Stimulated activated naive CD8-positive, alpha-beta T cell treated with anti-CD3 and anti-CD28 coated beads, Interleukin-15, amount 100 ng/mL, for 72 hours (primary cell): ENCODE data around the gene EIF3M.
"Not testable (repeated sequence)": the region's sequence is repeated elsewhere in the genome, so short reads cannot be mapped to it uniquely, and the experiment has no call there.

Source experiments
- ATAC-seq: fragments of 150-1000 bp; cut with Tn5 transposase; 2 replicates; pipeline ENCODE4 v1.10.0; 2021; ENCODE audit warnings: mild to moderate bottlenecking, moderate library complexity
- DNase-seq, 2 donors: peaks; one replicate each; pipeline ENCODE4 v3.0.0; 2021 to 2022
- H3K27ac Mint-ChIP-seq, 2 donors: one replicate each; pipeline ENCODE4 v1.8.0; 2022; ENCODE audit warnings: mild to moderate bottlenecking in 2 of 2, mixed read lengths in 2 of 2, moderate library complexity in 2 of 2
- H3K27me3 Mint-ChIP-seq: one replicate; pipeline ENCODE4 v1.8.0; 2022; ENCODE audit warnings: mixed read lengths
- H3K4me1 Mint-ChIP-seq: one replicate; pipeline ENCODE4 v1.8.0; 2022; ENCODE audit warnings: mild to moderate bottlenecking, mixed read lengths
- H3K4me3 Mint-ChIP-seq, 2 donors: one replicate each; pipeline ENCODE4 v1.8.0; 2022; ENCODE audit warnings: mild to moderate bottlenecking in 2 of 2, mixed read lengths in 2 of 2, moderate library complexity in 1 of 2
- H3K9me3 Mint-ChIP-seq, 2 donors: one replicate each; pipeline ENCODE4 v1.8.0; 2022; ENCODE audit warnings: mixed read lengths in 2 of 2

Gene EIF3M

DNA sequence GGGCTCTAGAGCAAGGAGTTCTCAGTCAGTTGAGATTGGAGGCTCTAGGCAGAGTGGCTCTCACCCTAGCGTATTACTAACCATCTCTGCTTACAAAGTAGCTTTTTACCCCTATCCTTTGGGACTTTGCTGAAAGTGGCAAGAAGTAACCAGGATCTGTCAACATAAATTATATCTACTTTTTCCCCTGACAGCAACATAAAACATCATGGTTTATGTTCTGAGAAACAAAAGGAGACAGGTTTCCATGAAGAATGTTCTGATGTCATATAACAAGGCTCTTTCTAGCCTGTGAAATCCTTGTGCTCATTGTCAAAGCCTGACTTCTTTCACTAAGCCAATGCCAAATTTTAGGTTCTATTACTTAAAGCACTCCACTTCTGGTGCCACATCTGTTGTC, 7.2 kb upstream of the EIF3M start:
- Mint-ChIP-seq H3K27ac (no peak overlapping the region), H3K4me1 (peaks cover 7% of the 10 kb centered on the region), H3K4me3 (no peak overlapping the region), H3K27me3 (peaks cover 7% of the 10 kb centered on the region), H3K9me3 (no peaks in the 10 kb centered on the region)
- no peak for DNase-seq
- ATAC-seq = no peak

DNA sequence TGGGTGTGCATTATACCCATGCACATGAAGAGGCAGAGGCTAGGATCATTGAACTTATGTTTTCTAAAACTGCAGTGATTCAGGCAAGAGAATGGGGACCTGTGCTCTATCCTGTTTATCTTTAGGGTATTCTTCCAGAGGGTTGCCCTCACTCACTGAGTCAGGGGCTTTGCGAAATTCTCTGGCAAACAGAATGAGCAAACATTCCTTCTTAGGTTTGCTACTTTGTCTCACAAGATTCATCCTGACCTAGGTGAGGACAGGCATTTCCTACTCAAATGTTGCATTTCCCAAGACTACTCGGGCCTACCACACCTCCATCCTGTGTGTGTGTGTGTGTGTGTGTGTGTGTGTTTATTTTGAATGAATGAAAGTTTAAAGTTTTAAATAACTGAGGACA, 2.7 kb upstream of the EIF3M start:
- no peak overlapping the region for H3K4me3 Mint-ChIP-seq
- H3K9me3 Mint-ChIP-seq = no peaks in the 10 kb centered on the region
- ATAC-seq (no peak), DNase-seq (no peak)
- no peak overlapping the region for H3K27ac Mint-ChIP-seq
- H3K27me3 Mint-ChIP-seq = no peaks in the 10 kb centered on the region
- H3K4me1 Mint-ChIP-seq = peaks cover 21% of the 10 kb centered on the region

DNA sequence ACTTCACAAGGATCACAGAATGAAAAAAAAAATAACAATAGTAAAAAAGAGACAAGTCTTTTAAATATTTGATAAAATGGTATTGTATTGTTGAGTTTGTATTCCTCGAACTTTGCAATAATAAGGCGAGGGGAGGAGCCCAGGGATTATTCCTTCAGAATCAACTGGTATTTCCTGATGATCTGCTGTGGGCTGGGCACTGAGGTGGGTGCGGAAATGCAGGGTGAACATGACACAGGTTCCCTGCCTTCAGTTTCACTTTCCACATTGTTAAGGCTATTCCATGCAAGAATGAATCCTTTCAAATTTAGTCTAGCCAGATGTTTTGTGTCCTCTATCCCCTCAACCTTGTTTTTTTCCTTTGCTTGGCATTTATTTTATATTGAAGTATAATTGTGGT, 2.1 kb upstream of the EIF3M start:
- Mint-ChIP-seq H3K4me3 (no peak overlapping the region), H3K27me3 (no peaks in the 10 kb centered on the region)
- no peak for ATAC-seq

DNA sequence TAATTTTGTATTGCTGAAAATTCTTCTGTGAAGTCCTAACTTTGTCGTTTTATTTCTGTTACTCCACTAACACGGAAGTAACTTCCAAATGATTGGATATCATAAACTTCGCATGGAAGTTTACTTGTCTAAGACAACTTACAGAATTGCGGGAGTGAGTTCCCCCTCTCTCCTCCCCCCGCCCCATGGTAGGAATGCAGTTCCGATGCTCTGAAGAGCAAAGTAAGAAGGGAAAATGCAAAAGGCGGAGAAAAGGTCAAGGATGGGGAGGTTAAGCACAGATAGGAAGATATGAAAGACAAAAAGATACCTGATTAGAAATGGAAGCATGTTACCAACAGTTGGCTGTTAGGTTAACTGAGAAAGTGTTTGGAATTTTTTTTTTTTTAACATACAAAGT, 1.3 kb downstream of the EIF3M start:
- peak overlapping the region; percentile 98 to 99 for H3K27ac Mint-ChIP-seq
- H3K27me3 Mint-ChIP-seq = no peaks in the 10 kb centered on the region
- ATAC-seq (no peak), DNase-seq (no peak)
- H3K9me3 Mint-ChIP-seq = no peaks in the 10 kb centered on the region
- peak overlapping the region; percentile 92 to 98 for H3K4me3 Mint-ChIP-seq
- peaks cover 39% of the 10 kb centered on the region for H3K4me1 Mint-ChIP-seq

More for the DNA sequence above, 2.1 kb upstream of the EIF3M start:
- H3K27ac Mint-ChIP-seq = no peak overlapping the region
- H3K4me1 Mint-ChIP-seq = peaks cover 27% of the 10 kb centered on the region
- no peaks in the 10 kb centered on the region for H3K9me3 Mint-ChIP-seq
- DNase-seq = no peak

DNA sequence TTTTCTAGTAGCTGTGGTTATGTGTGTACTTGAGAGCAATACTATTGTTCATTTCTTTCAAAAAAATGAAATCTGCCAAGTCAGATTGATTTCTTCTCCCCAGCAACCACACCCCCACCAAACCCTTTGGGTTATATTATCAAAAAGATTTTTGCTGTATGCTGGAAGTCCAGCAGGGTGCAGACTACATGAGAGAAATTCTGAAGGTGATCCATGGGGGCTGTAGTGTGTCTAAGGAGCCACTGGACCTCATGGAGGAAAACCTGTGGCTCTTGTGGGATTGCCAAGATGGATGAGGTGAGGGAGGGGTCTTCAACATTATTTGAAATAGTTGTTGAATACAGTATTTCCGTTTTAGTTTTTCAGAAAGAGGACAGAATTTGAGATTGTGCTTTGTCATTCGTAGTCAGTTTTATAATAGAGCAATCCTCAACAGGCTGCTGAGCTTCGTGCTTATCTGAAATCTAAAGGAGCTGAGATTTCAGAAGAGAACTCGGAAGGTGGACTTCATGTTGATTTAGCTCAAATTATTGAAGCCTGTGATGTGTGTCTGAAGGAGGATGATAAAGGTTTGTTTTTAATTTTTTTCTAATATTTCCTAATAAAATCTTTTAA, 3.1 kb downstream of the EIF3M start:
- Mint-ChIP-seq H3K9me3 (no peaks in the 10 kb centered on the region), H3K27ac (peak overlapping the region in 1 of 2 donors; percentile 3), H3K27me3 (no peaks in the 10 kb centered on the region), H3K4me1 (peaks cover 39% of the 10 kb centered on the region), H3K4me3 (peak overlapping the region; percentile 92 to 98)
- ATAC-seq (no peak), DNase-seq (no peak)

DNA sequence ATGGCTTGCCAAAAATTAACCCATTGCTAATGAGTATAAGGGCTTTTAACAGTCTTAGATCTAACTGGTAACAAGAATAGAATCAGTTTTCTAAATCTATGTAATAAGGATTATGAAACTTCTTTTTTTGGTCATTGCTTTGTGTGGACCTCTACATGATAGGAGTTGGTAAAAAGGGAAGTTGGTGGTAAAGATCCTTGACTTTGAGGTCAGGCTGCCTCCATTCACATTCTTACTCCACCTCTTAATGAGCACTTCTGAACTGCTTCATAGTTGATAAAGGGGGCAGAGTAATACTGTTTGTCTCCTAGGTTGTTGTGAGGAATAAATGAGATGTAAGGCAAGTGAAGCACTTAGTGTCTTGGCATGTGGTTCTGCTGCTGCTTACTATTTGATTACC, 10.6 kb downstream of the EIF3M start:
- Mint-ChIP-seq H3K9me3 (no peaks in the 10 kb centered on the region), H3K27ac (peak overlapping the region in 1 of 2 donors; percentile 3), H3K4me3 (no peak overlapping the region), H3K4me1 (peaks cover 56% of the 10 kb centered on the region), H3K27me3 (no peaks in the 10 kb centered on the region)
- DNase-seq (no peak), ATAC-seq (no peak)

DNA sequence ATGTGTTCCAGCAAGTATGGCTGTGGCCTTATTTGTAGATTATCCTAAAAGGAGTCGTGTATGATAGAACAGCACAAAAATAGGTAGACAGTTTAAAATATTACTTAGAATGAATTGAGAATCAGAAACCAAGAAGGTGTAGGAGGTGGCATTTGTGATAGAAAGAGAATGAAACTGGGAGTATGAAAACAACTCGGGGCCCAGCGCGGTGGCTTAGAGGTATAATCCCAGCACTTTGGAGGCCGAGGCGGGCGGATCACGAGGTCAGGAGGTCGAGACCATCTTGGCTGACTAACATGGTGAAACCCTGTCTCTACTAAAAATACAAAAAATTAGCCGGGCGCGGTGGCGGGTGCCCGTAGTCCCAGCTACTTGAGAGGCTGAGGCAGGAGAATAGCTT, 12.5 kb downstream of the EIF3M start:
- Mint-ChIP-seq H3K27ac (peak overlapping the region; percentile 25 to 81), H3K4me1 (peaks cover 56% of the 10 kb centered on the region)
- ATAC-seq = peak; percentile 54
- DNase-seq = peak in 1 of 2 donors; percentile 31
- H3K9me3 Mint-ChIP-seq, H3K27me3 Mint-ChIP-seq, H3K4me3 Mint-ChIP-seq: not testable (repeated sequence)

DNA sequence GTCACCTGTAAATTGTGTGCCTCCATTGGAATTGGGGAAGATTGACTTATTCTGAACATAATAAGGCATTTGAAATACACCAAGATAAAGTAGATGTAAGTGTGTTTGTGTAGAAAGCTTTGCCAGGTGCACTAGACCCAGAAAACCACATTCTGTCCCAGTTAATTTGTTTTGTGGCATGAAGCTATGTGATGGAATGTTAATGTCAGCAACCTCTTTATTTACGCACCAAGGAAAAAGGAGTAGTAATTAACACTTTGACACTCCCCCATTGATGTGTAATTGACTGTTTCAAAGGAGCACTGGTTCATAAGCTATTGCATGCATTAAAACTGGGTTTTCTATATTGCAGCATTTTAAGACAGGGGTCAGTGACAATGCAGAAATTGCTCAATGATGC, 14.3 kb downstream of the EIF3M start:
- Mint-ChIP-seq H3K4me1 (peaks cover 45% of the 10 kb centered on the region), H3K9me3 (no peaks in the 10 kb centered on the region), H3K4me3 (no peak overlapping the region), H3K27me3 (no peaks in the 10 kb centered on the region), H3K27ac (peak overlapping the region in 1 of 2 donors; percentile 48)
- DNase-seq (no peak), ATAC-seq (no peak)

DNA sequence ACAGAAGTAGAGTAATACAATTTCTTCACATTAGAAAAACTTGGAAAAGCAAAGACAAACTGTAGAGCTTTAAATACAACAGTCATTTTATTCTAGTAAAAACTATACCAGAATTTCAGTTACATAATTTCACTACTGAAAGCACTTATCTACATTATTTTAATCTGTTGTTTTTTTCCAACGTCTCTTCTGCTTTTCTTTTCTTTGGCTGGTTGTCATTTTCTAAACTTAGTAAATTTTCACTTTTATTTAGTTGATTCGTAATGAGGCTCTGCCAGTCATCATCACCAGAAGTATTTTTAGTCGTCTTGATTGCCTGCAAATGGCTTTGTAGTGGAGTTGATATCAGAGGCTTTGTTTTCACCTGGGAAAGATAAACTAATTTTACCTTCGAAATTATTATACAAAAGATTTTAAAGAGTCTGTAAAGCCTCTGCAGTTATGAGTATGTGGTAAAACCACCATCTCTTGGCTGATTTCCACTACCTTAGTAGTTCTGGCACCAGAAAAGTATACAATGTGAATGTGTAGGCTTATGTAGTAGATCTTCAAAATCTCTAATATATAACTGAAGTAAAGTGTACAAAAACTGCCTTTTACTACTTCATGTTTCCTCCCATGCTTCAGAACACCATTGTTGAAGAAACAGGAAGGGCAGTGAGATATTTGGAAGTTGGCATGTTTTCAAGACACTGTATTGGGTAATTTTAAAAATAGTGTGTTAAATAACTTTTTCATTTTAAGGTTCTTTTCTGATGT, 19.2 kb downstream of the EIF3M start:
- no peaks in the 10 kb centered on the region for H3K27me3 Mint-ChIP-seq
- H3K4me3 Mint-ChIP-seq = no peak overlapping the region
- DNase-seq = no peak
- peak overlapping the region in 1 of 2 donors; percentile 23 for H3K27ac Mint-ChIP-seq
- peaks cover 1% of the 10 kb centered on the region for H3K4me1 Mint-ChIP-seq
- ATAC-seq = no peak
- H3K9me3 Mint-ChIP-seq = peaks cover 6% of the 10 kb centered on the region in 2 donors

DNA sequence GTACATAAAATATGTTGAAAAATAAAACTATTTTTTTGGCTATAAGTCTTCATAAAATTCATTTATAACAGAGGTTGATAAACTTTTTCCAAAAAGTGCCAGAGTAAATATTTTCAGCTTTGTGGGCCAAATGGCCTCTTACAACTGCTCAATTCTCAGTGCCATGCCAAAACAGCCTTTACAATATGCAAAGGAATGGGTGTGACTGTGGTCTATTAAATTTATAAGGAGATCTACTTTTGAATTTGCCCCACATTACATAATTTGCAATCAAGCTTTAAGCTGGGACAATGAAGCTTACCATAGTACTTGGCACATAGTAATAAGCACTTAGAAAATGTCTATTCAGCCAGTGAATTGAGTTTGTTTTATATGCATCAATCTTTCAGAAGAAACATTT, 22.6 kb downstream of the EIF3M start:
- DNase-seq (no peak), ATAC-seq (no peak)
- no peaks in the 10 kb centered on the region for H3K4me1 Mint-ChIP-seq
- H3K4me3 Mint-ChIP-seq = no peak overlapping the region
- H3K9me3 Mint-ChIP-seq = peaks cover 18 to 21% of the 10 kb centered on the region in 2 donors
- H3K27me3 Mint-ChIP-seq = no peaks in the 10 kb centered on the region
- H3K27ac Mint-ChIP-seq = no peak overlapping the region

DNA sequence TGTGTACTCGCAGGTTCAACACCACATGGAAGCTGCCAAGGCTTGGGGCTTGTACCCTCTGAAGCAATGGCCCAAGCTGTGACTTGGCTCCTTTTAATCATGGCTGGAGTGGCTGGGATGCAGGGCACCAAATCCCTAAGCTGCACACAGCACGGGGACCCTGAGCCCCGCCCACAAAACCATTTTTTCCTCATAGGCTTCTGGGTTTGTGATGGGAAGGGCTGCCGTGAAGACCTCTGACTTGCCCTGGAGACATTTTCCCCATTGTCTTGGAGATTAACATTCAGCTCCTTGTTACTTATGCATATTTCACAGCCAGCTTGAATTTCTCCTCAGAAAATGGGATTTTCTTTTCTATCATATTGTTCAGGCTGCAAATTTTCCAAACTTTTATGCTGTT, 25.2 kb downstream of the EIF3M start:
- not testable (repeated sequence) for DNase-seq, H3K27me3 Mint-ChIP-seq, ATAC-seq, H3K4me3 Mint-ChIP-seq, H3K4me1 Mint-ChIP-seq
- Mint-ChIP-seq H3K9me3 (peaks cover 18 to 21% of the 10 kb centered on the region in 2 donors), H3K27ac (peak overlapping the region in 1 of 2 donors; percentile 27)

DNA sequence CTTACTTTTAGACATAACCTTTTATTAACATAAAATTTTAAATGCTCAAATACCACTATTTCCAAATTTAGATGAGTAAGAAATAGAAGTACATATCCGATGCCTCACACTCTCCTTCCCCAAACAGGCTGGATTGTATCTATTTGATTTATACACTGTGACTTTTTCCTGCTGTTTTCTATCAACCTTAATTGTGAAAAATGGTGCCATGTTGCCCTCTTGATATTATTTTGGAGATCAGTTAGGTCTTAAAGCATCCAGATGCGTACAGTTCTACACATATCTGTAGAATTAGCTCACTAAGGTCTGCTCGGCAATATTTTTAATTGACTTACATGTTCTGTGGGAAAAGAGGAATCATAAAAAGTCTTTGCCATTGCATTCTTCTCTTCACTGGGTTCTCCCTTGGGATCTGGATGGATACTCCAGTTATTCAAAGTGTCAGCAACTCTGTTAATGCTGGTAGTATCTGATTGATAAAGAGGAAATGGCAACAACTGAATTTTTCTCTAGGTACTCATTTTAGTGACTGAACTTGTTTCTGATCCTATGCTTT, 27.2 kb downstream of the EIF3M start:
- Mint-ChIP-seq H3K4me1 (no peaks in the 10 kb centered on the region), H3K27ac (no peak overlapping the region), H3K9me3 (peaks cover 18 to 21% of the 10 kb centered on the region in 2 donors), H3K4me3 (no peak overlapping the region), H3K27me3 (no peaks in the 10 kb centered on the region)
- DNase-seq (no peak), ATAC-seq (no peak)

DNA sequence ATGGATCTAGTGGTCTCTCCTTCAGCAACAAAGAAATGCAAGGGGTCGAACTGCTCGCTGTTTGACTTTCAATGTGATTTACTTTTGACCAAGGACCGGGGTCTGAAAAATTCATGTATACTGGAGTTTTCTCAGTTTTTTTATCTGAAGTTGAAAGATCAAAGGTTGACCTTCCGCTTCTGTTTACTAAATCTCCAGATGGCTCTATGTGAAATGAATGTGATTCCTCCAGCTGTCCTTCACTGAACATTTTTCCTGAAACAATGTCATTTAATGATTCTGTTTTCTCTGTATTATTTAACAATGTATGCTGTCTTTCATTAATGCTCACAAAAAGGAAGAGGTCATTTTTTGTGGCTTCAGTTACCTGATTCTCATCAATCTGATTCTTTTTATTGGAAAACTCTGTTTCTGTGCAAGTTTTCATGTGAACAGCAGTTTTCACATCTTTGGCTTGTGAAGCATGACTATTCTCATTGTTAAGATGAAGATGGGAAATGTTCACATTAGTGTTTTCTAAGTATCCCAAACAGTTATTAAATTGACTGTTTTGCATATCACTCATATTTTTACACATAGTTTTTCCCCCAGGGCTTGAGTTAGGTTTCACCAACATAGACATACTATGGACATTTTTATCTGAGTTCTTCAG, 30.0 kb downstream of the EIF3M start:
- ATAC-seq = no peak

DNA sequence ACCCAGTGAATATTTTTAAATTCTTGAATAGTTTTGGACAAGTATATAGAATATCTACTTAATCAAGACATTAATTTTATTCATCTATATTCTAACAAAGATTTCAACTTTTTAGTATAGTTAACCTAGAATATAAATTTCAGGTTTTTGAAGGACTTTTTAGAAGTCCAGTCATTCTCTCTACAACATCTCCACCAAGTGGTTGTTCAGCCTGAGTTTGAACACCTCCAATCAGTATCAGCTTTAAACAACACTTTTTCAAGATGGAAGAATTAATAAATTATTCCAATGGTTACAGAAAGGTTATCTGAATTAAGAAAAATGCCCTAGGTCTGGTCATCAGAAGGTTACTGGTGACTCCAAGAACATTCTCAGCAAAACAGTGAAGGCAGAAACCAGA, 31.8 kb downstream of the EIF3M start:
- Mint-ChIP-seq H3K9me3 (peaks cover 9 to 12% of the 10 kb centered on the region in 2 donors), H3K27ac (no peak overlapping the region), H3K4me3 (no peak overlapping the region), H3K27me3 (peaks cover 12% of the 10 kb centered on the region), H3K4me1 (no peaks in the 10 kb centered on the region)
- DNase-seq (no peak), ATAC-seq (no peak)

More for the DNA sequence above, 30.0 kb downstream of the EIF3M start:
- H3K27ac Mint-ChIP-seq = no peak overlapping the region
- H3K9me3 Mint-ChIP-seq = peaks cover 7 to 8% of the 10 kb centered on the region in 2 donors
- H3K4me3 Mint-ChIP-seq = no peak overlapping the region
- H3K27me3 Mint-ChIP-seq = peaks cover under 1% of the 10 kb centered on the region
- no peak for DNase-seq
- no peaks in the 10 kb centered on the region for H3K4me1 Mint-ChIP-seq

DNA sequence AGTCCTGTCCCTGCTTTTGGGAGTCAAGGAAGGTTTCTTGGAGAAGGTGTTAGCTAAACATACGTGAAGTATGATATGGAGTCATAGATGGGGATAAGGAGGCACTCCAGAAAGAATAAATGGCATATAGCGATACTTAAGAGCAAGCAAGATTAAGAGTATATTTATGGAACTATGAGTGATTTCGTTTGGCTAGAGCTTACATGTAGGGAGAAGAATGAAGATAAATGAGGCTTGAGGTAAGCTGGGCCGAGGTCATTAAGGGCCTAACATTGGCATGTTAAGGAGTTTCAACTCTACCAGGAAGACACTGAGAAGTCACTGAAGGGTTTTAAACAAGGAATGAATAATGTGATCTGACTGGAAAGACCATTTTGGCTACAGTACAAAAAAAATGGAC, 33.3 kb downstream of the EIF3M start:
- ATAC-seq (no peak), DNase-seq (no peak)
- Mint-ChIP-seq H3K4me1 (no peaks in the 10 kb centered on the region), H3K27ac (no peak overlapping the region), H3K9me3 (peaks cover 9 to 20% of the 10 kb centered on the region in 2 donors), H3K4me3 (no peak overlapping the region), H3K27me3 (peaks cover 12% of the 10 kb centered on the region)

DNA sequence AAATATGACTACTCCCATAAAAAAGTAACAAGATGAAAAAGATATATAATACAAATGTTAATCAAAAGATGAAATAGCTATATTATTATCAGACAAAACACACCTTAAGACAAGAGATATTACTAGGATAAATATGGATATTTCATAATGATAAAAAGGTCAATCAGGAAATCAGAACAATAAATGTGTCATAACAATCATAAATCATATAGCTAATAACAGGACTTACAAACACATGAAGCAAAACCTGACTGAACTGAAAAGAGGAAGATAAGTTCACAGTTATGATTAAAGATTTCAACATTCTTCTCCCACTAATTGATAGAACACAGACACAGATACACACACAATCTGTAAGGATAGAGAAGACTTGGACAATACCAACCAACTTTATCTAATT, 47.2 kb downstream of the EIF3M start:
- no peaks in the 10 kb centered on the region for H3K4me1 Mint-ChIP-seq
- H3K27me3 Mint-ChIP-seq = peaks cover 36% of the 10 kb centered on the region
- no peak overlapping the region for H3K27ac Mint-ChIP-seq
- ATAC-seq (no peak), DNase-seq (no peak)
- H3K4me3 Mint-ChIP-seq = no peak overlapping the region
- no peaks in the 10 kb centered on the region for H3K9me3 Mint-ChIP-seq
